ENCODE measurements around the gene MMP28. TPM values are rescaled to one million over a fixed set of nuclear protein-coding genes. Genes with fewer than 3 reads are reported as not detected.

MMP28 gene
- total RNA-seq, 1 experiment from 2014 or later = not detected

- Histone ChIP-seq H4K20me1 (ENCODE audit: control insufficient read depth, insufficient read depth, insufficient read length) (no peaks in the 10 kb centered on the region), H3K4ac (ENCODE audit: low read depth, low read length) (no peak within 1 kb of the TSS), H3K23ac (ENCODE audit: insufficient read length, low read depth, low read length) (no peak within 1 kb of the TSS), H3T11ph (ENCODE audit: low read length) (no peak within 1 kb of the TSS), H3K9ac (ENCODE audit: extremely low read depth, insufficient read length, low read length) (no peak within 1 kb of the TSS), H3K56ac (ENCODE audit: insufficient read length, low read depth, low read length) (no peak within 1 kb of the TSS), H4K91ac (ENCODE audit: insufficient read length, low read depth, low read length) (no peak within 1 kb of the TSS), H4K8ac (replicated peaks; ENCODE audit: insufficient read length, low read depth, low read length) (no peak within 1 kb of the TSS), H3K79me1 (ENCODE audit: insufficient read depth, low read depth, low read length, poor library complexity, severe bottlenecking) (no peaks in the 10 kb centered on the region), H2BK120ac (ENCODE audit: low read depth, low read length, poor library complexity, severe bottlenecking) (no peak within 1 kb of the TSS), H3K23me2 (ENCODE audit: insufficient read length, low read depth, low read length, poor library complexity, severe bottlenecking) (peaks cover 5% of the 10 kb centered on the region), H2AFZ (ENCODE audit: low read length) (no peak within 1 kb of the TSS), H3K27ac (ENCODE audit: insufficient read length, low read depth, low read length) (no peak within 1 kb of the TSS), H2AK5ac (ENCODE audit: insufficient read length, low read length) (no peak within 1 kb of the TSS), H2BK12ac (ENCODE audit: insufficient read length, low read depth, low read length) (no peak within 1 kb of the TSS), H3K14ac (ENCODE audit: insufficient read depth, low read length) (no peak within 1 kb of the TSS), H3K27me3 (ENCODE audit: insufficient read depth, low read length) (peaks cover 2% of the 10 kb centered on the region; the same call in 1 of the 2 replicates), H2BK15ac (ENCODE audit: low read depth, low read length) (no peak within 1 kb of the TSS), H3K18ac (ENCODE audit: insufficient read length, low read depth, low read length) (no peak within 1 kb of the TSS), H3K9me3 (ENCODE audit: control insufficient read depth, low read depth, low read length) (no peaks in the 10 kb centered on the region), H3K4me1 (ENCODE audit: insufficient read depth, low read length) (no peaks in the 10 kb centered on the region), H2BK5ac (ENCODE audit: insufficient read length, low read length) (no peak within 1 kb of the TSS), H3K79me2 (ENCODE audit: insufficient read depth, low read length) (no peaks in the 10 kb centered on the region), H2BK20ac (ENCODE audit: low read depth, low read length, poor library complexity, severe bottlenecking) (no peak within 1 kb of the TSS), H3K4me2 (ENCODE audit: insufficient read depth, insufficient read length, low read length) (no peak within 1 kb of the TSS), H4K5ac (ENCODE audit: insufficient read length, low read depth, low read length) (no peak within 1 kb of the TSS)
- Mint-ChIP-seq H3K27ac (no peak within 1 kb of the TSS), H3K4me1 (peaks cover 8 to 10% of the 10 kb centered on the region in 2 experiments), H3K9me3 (no peaks in the 10 kb centered on the region; a peak in 3 of 5 replicates), H3K36me3 (ENCODE audit: insufficient read depth in 1 of 3, low read depth in 3 of 3) (no peaks in the 10 kb centered on the region; a peak in 1 of 7 replicates), H3K4me3 (no peak within 1 kb of the TSS), H3K27me3 (ENCODE audit: low read depth) (peaks cover 19% of the 10 kb centered on the region)
- WGBS (ENCODE audit: extremely low coverage, insufficient read length, low lambda C conversion rate) = no CpG with 5 or more reads among the region's 1 CpG
- no peak for DNase-seq
- TF ChIP-seq, protein P1, sequence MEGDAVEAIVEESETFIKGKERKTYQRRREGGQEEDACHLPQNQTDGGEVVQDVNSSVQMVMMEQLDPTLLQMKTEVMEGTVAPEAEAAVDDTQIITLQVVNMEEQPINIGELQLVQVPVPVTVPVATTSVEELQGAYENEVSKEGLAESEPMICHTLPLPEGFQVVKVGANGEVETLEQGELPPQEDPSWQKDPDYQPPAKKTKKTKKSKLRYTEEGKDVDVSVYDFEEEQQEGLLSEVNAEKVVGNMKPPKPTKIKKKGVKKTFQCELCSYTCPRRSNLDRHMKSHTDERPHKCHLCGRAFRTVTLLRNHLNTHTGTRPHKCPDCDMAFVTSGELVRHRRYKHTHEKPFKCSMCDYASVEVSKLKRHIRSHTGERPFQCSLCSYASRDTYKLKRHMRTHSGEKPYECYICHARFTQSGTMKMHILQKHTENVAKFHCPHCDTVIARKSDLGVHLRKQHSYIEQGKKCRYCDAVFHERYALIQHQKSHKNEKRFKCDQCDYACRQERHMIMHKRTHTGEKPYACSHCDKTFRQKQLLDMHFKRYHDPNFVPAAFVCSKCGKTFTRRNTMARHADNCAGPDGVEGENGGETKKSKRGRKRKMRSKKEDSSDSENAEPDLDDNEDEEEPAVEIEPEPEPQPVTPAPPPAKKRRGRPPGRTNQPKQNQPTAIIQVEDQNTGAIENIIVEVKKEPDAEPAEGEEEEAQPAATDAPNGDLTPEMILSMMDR (conservative IDR thresholded peaks at IDR 0.05) = no peak
These were observed 34.9 kb downstream of the MMP28 start, which contains the start of gene C17orf50 for GRCh38 chr17:35760587-35760986. Gene C17orf50 (plus strand): TSS chr17:35760887. CDS start chr17:35760942, 55 bp downstream.

Measured in H9 (cell line).